ENCODE measurements around the gene EPB41L3. TPM values are rescaled to one million over a fixed set of nuclear protein-coding genes. Genes with fewer than 3 reads are reported as not detected.

The EPB41L3 gene
- total RNA-seq, 3 donors from 2014 or later: 35.4 to 178 (median 90.5) TPM

- Histone ChIP-seq H3K27ac (no peak overlapping the region), H3K27me3 (no peaks in the 10 kb centered on the region), H3K36me3 (no peaks in the 10 kb centered on the region), H3K4me3 (no peak overlapping the region), H3K9me3 (no peaks in the 10 kb centered on the region), H3K4me1 (no peaks in the 10 kb centered on the region)
- no peak for DNase-seq (ENCODE audit: low spot score in 2 of 2)
- intact Hi-C loops (cut with DNase I; ENCODE audit: low total_unique reads): no loop called here
- TF ChIP-seq POLR2A (IDR thresholded peaks at IDR 0.05) (no peak), POLR2AphosphoS5 (IDR thresholded peaks at IDR 0.05) (no peak)
- TF ChIP-seq, protein P1, sequence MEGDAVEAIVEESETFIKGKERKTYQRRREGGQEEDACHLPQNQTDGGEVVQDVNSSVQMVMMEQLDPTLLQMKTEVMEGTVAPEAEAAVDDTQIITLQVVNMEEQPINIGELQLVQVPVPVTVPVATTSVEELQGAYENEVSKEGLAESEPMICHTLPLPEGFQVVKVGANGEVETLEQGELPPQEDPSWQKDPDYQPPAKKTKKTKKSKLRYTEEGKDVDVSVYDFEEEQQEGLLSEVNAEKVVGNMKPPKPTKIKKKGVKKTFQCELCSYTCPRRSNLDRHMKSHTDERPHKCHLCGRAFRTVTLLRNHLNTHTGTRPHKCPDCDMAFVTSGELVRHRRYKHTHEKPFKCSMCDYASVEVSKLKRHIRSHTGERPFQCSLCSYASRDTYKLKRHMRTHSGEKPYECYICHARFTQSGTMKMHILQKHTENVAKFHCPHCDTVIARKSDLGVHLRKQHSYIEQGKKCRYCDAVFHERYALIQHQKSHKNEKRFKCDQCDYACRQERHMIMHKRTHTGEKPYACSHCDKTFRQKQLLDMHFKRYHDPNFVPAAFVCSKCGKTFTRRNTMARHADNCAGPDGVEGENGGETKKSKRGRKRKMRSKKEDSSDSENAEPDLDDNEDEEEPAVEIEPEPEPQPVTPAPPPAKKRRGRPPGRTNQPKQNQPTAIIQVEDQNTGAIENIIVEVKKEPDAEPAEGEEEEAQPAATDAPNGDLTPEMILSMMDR (IDR thresholded peaks at IDR 0.05): no peak
Observed at GRCh38 chr18:5455674-5456073, 88.1 kb downstream of the EPB41L3 start.

GRCh38 chr18:5452943-5453443 lies 90.8 kb downstream of the EPB41L3 start:
- DNase-seq (ENCODE audit: low spot score in 2 of 2): no peak

GRCh38 chr18:5451871-5452270 lies 91.9 kb downstream of the EPB41L3 start:
- no peaks in the 10 kb centered on the region for H3K27me3 ChIP-seq
- no peak overlapping the region for H3K27ac ChIP-seq
- H3K4me3 ChIP-seq: no peak overlapping the region
- intact Hi-C loops (cut with DNase I; ENCODE audit: low total_unique reads): no loop called here
- no peaks in the 10 kb centered on the region for H3K36me3 ChIP-seq
- no peaks in the 10 kb centered on the region for H3K9me3 ChIP-seq
- no peak for TF ChIP-seq POLR2AphosphoS5 (IDR thresholded peaks at IDR 0.05)
- TF ChIP-seq, protein P1 (IDR thresholded peaks at IDR 0.05): no peak
- no peak for TF ChIP-seq POLR2A (IDR thresholded peaks at IDR 0.05)
- no peaks in the 10 kb centered on the region for H3K4me1 ChIP-seq
- no peak for DNase-seq (ENCODE audit: low spot score in 2 of 2)

More at GRCh38 chr18:5452943-5453443, 90.8 kb downstream of the EPB41L3 start:
- Histone ChIP-seq H3K9me3 (no peaks in the 10 kb centered on the region), H3K4me3 (no peak overlapping the region), H3K27me3 (no peaks in the 10 kb centered on the region), H3K4me1 (no peaks in the 10 kb centered on the region), H3K27ac (no peak overlapping the region), H3K36me3 (no peaks in the 10 kb centered on the region)
- no peak for TF ChIP-seq POLR2A (IDR thresholded peaks at IDR 0.05)
- no peak for TF ChIP-seq POLR2AphosphoS5 (IDR thresholded peaks at IDR 0.05)
- TF ChIP-seq, protein P1 (IDR thresholded peaks at IDR 0.05): no peak
- intact Hi-C loops (cut with DNase I; ENCODE audit: low total_unique reads): no loop called here

DNA sequence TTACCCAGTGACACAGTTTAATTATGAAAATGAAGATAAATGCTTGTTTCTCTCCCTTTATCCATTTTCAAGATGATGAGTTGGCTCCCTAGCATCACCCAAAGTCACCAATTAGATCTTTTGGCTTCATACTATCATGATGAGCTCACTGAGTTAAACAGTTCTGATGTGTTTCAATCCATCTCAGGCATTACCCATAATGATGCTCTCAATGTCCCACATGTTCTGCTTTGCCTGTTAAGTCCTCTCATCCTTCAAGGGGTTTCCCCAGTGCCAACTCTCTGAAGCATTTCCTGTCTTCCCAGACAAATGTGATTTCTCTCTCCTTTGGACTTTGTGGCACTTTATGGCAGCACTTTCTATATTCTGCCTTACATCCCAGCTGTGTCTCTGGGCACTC lies 92.6 kb downstream of the EPB41L3 start:
- intact Hi-C loops (cut with DNase I; ENCODE audit: low total_unique reads): no loop called here
- no peak overlapping the region for H3K27ac ChIP-seq
- no peaks in the 10 kb centered on the region for H3K36me3 ChIP-seq
- H3K4me3 ChIP-seq: no peak overlapping the region
- TF ChIP-seq, protein P1 (IDR thresholded peaks at IDR 0.05): no peak
- no peak for TF ChIP-seq POLR2A (IDR thresholded peaks at IDR 0.05)
- TF ChIP-seq POLR2AphosphoS5 (IDR thresholded peaks at IDR 0.05): no peak
- no peaks in the 10 kb centered on the region for H3K27me3 ChIP-seq
- no peaks in the 10 kb centered on the region for H3K9me3 ChIP-seq
- no peaks in the 10 kb centered on the region for H3K4me1 ChIP-seq
- no peak for DNase-seq (ENCODE audit: low spot score in 2 of 2)

GRCh38 chr18:5449858-5450509 lies 93.8 kb downstream of the EPB41L3 start:
- H3K4me1 ChIP-seq: no peaks in the 10 kb centered on the region
- no peak overlapping the region for H3K4me3 ChIP-seq
- intact Hi-C loops (cut with DNase I; ENCODE audit: low total_unique reads): no loop called here
- H3K27ac ChIP-seq: no peak overlapping the region
- TF ChIP-seq POLR2A (IDR thresholded peaks at IDR 0.05) (no peak), POLR2AphosphoS5 (IDR thresholded peaks at IDR 0.05) (no peak)
- TF ChIP-seq, protein P1 (IDR thresholded peaks at IDR 0.05): no peak
- no peaks in the 10 kb centered on the region for H3K36me3 ChIP-seq
- H3K9me3 ChIP-seq: no peaks in the 10 kb centered on the region
- no peak for DNase-seq (ENCODE audit: low spot score in 2 of 2)
- no peaks in the 10 kb centered on the region for H3K27me3 ChIP-seq
